HepG2 (cell line): ENCODE results near the gene DAB1. TPM values are rescaled to one million over a fixed set of nuclear protein-coding genes. Genes with fewer than 3 reads are reported as not detected.

ENCODE experiments used
- ARID4A ChIP-seq: sonication (generic); formaldehyde crosslinking; IDR thresholded peaks from 2 replicates; pipeline ENCODE4 v1.5.0; 2020; ENCODE audit warnings: mild to moderate bottlenecking, missing genetic modification reagents, borderline replicate concordance
- BCL6 ChIP-seq: IDR thresholded peaks from 2 replicates; pipeline ENCODE4 v1.6.1; 2016; ENCODE audit warnings: missing genetic modification reagents, missing compliant biosample characterization
- ELF3 ChIP-seq: IDR thresholded peaks from 2 replicates; pipeline ENCODE4 v1.6.1; 2016; ENCODE audit warnings: missing genetic modification reagents, missing compliant biosample characterization
- MED1 ChIP-seq: sonication (generic); formaldehyde crosslinking; IDR thresholded peaks from 2 replicates; pipeline ENCODE4 v1.4.0; 2020; ENCODE audit warnings: missing genetic modification reagents
- MEIS1 ChIP-seq: sonication (generic); formaldehyde crosslinking; IDR thresholded peaks from 2 replicates; pipeline ENCODE4 v1.9.0; 2021; ENCODE audit warnings: mild to moderate bottlenecking, missing genetic modification reagents, moderate library complexity, borderline replicate concordance
- PAX8 ChIP-seq: sonication (generic); formaldehyde crosslinking; IDR thresholded peaks from 2 replicates; pipeline ENCODE4 v1.8.0; 2022; ENCODE audit warnings: mild to moderate bottlenecking, missing genetic modification reagents, borderline replicate concordance
- STAG1 ChIP-seq: sonication (generic); formaldehyde crosslinking; IDR thresholded peaks from 2 replicates; pipeline ENCODE4 v1.4.0; 2020; ENCODE audit warnings: missing genetic modification reagents
- TFDP1 ChIP-seq: IDR thresholded peaks from 2 replicates; pipeline ENCODE4 v1.6.1; 2016; ENCODE audit warnings: missing compliant biosample characterization, missing genetic modification reagents, borderline replicate concordance
- ZNF615 ChIP-seq: sonication (generic); formaldehyde crosslinking; IDR thresholded peaks from 2 replicates; pipeline ENCODE4 v1.5.0; 2020; ENCODE audit warnings: mild to moderate bottlenecking, missing genetic modification reagents, borderline replicate concordance
- ZNF839 ChIP-seq: sonication (generic); formaldehyde crosslinking; IDR thresholded peaks from 2 replicates; pipeline ENCODE4 v1.4.0; 2020; ENCODE audit warnings: missing genetic modification reagents, mild to moderate bottlenecking, borderline replicate concordance
- ZSCAN25 ChIP-seq: sonication (generic); formaldehyde crosslinking; IDR thresholded peaks from 2 replicates; pipeline ENCODE4 v1.8.0; 2022; ENCODE audit warnings: mild to moderate bottlenecking, missing genetic modification reagents
- polyA plus RNA-seq, 8 experiments: library from polyadenylated mRNA; depleted of rRNA in 3 of 8; stranded (reverse) in 7 of 8; unstranded in 1 of 8; fragments of >200 nt; fragmentation: Illumina TruSeq in 4 of 8; extraction: Trizol in 4 of 8; gene quantifications; 2 replicates each; pipeline versions ENCODE4 v1.2.1 to v1.2.3, GENCODE V29; 2011 to 2016; ENCODE audit warnings: low read depth in 4 of 8, missing spikeins in 1 of 8, mixed read lengths in 1 of 8; ENCODE audit not compliant: insufficient read depth in 1 of 8
- total RNA-seq, 5 experiments: library from RNA; depleted of rRNA; stranded (reverse); fragments of >200 nt; fragmentation: Illumina TruSeq; extraction: Trizol; gene quantifications; 2 replicates each; pipeline ENCODE4 v1.2.3, GENCODE V29; 2016; ENCODE audit warnings: low read depth in 1 of 5
- TF ChIP-seq, protein P1 (sequence below): sonication (generic); formaldehyde crosslinking; IDR thresholded peaks from 2 replicates; pipeline ENCODE4 v1.5.0; 2020; ENCODE audit warnings: mild to moderate bottlenecking, missing genetic modification reagents, moderate library complexity
- TF ChIP-seq, protein P2 (sequence below): sonication (generic); formaldehyde crosslinking; IDR thresholded peaks from 2 replicates; pipeline ENCODE4 v1.4.0; 2020; ENCODE audit warnings: missing genetic modification reagents
- TF ChIP-seq, protein P3 (sequence below): sonication (generic); formaldehyde crosslinking; IDR thresholded peaks from 2 replicates; pipeline ENCODE4 v1.5.1; 2020; ENCODE audit warnings: missing genetic modification reagents, mild to moderate bottlenecking, borderline replicate concordance

The DAB1 gene
- total and polyA plus RNA-seq, 2 of the 13 experiments (the other 11 are each of a cell fraction or from before 2014, with no cell fraction given) = 0.04 to 0.13 TPM

- TF ChIP-seq TFDP1 (CRISPR knock-in tag) (peak; percentile 48; the same call in 1 of the 2 replicates), ZSCAN25 (0 out of 2 replicates have a peak, but pooled peaks have one; percentile 38), MED1 (CRISPR knock-in tag) (no peak), ZNF615 (CRISPR knock-in tag) (no peak), MEIS1 (CRISPR knock-in tag) (no peak), PAX8 (CRISPR knock-in tag) (no peak), ELF3 (no peak), BCL6 (CRISPR knock-in tag) (0 out of 2 replicates have a peak, but pooled peaks have one; percentile 26), ZNF839 (CRISPR knock-in tag) (no peak), ARID4A (CRISPR knock-in tag) (no peak), STAG1 (CRISPR knock-in tag) (peak; percentile 75)
- TF ChIP-seq, protein P1, sequence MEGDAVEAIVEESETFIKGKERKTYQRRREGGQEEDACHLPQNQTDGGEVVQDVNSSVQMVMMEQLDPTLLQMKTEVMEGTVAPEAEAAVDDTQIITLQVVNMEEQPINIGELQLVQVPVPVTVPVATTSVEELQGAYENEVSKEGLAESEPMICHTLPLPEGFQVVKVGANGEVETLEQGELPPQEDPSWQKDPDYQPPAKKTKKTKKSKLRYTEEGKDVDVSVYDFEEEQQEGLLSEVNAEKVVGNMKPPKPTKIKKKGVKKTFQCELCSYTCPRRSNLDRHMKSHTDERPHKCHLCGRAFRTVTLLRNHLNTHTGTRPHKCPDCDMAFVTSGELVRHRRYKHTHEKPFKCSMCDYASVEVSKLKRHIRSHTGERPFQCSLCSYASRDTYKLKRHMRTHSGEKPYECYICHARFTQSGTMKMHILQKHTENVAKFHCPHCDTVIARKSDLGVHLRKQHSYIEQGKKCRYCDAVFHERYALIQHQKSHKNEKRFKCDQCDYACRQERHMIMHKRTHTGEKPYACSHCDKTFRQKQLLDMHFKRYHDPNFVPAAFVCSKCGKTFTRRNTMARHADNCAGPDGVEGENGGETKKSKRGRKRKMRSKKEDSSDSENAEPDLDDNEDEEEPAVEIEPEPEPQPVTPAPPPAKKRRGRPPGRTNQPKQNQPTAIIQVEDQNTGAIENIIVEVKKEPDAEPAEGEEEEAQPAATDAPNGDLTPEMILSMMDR (CRISPR knock-in tag) = peak; percentile 82
- TF ChIP-seq, protein P2, sequence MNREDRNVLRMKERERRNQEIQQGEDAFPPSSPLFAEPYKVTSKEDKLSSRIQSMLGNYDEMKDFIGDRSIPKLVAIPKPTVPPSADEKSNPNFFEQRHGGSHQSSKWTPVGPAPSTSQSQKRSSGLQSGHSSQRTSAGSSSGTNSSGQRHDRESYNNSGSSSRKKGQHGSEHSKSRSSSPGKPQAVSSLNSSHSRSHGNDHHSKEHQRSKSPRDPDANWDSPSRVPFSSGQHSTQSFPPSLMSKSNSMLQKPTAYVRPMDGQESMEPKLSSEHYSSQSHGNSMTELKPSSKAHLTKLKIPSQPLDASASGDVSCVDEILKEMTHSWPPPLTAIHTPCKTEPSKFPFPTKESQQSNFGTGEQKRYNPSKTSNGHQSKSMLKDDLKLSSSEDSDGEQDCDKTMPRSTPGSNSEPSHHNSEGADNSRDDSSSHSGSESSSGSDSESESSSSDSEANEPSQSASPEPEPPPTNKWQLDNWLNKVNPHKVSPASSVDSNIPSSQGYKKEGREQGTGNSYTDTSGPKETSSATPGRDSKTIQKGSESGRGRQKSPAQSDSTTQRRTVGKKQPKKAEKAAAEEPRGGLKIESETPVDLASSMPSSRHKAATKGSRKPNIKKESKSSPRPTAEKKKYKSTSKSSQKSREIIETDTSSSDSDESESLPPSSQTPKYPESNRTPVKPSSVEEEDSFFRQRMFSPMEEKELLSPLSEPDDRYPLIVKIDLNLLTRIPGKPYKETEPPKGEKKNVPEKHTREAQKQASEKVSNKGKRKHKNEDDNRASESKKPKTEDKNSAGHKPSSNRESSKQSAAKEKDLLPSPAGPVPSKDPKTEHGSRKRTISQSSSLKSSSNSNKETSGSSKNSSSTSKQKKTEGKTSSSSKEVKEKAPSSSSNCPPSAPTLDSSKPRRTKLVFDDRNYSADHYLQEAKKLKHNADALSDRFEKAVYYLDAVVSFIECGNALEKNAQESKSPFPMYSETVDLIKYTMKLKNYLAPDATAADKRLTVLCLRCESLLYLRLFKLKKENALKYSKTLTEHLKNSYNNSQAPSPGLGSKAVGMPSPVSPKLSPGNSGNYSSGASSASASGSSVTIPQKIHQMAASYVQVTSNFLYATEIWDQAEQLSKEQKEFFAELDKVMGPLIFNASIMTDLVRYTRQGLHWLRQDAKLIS = no peak
- TF ChIP-seq, protein P3, sequence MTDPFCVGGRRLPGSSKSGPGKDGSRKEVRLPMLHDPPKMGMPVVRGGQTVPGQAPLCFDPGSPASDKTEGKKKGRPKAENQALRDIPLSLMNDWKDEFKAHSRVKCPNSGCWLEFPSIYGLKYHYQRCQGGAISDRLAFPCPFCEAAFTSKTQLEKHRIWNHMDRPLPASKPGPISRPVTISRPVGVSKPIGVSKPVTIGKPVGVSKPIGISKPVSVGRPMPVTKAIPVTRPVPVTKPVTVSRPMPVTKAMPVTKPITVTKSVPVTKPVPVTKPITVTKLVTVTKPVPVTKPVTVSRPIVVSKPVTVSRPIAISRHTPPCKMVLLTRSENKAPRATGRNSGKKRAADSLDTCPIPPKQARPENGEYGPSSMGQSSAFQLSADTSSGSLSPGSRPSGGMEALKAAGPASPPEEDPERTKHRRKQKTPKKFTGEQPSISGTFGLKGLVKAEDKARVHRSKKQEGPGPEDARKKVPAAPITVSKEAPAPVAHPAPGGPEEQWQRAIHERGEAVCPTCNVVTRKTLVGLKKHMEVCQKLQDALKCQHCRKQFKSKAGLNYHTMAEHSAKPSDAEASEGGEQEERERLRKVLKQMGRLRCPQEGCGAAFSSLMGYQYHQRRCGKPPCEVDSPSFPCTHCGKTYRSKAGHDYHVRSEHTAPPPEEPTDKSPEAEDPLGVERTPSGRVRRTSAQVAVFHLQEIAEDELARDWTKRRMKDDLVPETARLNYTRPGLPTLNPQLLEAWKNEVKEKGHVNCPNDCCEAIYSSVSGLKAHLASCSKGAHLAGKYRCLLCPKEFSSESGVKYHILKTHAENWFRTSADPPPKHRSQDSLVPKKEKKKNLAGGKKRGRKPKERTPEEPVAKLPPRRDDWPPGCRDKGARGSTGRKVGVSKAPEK (CRISPR knock-in tag) = peak; percentile 94
Measured at GRCh38 chr1:57424231-57425027, 569 bp upstream of the DAB1 start (continued).
